Fibroblast of gingiva (primary cell): ENCODE results near the gene CHST12.
"Not testable (repeated sequence)": the region's sequence is repeated elsewhere in the genome, so short reads cannot be mapped to it uniquely, and the experiment has no call there.

ENCODE experiments used
- DNase-seq: peaks from one replicate; pipeline ENCODE4 v3.0.0-alpha.2; 2011; ENCODE audit warnings: low read depth

The CHST12 gene

DNA sequence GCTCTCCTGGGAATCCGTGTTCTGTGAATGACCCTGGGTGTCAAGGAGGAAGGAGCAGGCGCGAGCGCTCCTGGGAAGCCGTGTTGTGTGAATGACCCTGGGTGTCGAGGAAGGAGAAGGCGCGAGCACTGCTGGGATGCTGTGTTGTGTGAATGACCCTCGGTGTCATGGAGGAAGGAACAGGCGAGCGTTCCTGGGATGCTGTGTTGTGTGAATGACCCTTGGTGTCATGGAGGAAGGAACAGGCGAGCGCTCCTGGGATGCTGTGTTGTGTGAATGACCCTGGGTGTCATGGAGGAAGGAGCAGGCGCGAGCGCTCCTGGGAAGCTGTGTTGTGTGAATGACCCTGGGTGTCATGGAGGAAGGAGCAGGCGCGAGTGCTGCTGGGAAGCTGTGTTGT is 25.3 kb upstream of the CHST12 start:
- not testable (repeated sequence) for DNase-seq

DNA sequence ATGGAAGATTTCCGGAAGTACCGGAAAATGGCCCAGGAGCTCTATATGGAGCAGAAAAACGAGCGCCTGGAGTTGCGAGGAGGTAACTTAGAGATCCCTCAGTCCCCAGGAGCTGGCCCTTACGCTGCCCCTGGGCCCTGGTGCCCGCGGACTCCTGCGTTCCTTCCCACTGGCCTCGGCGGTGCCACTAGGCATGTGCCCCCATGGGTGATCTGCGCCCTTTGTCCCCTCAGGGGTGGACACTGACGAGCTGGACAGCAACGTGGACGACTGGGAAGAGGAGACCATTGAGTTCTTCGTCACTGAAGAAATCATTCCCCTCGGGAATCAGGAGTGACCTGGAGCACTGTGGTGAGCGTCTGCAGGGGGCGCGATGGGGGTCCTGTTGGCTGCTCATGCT is 24.2 kb upstream of the CHST12 start:
- no peak for DNase-seq

DNA sequence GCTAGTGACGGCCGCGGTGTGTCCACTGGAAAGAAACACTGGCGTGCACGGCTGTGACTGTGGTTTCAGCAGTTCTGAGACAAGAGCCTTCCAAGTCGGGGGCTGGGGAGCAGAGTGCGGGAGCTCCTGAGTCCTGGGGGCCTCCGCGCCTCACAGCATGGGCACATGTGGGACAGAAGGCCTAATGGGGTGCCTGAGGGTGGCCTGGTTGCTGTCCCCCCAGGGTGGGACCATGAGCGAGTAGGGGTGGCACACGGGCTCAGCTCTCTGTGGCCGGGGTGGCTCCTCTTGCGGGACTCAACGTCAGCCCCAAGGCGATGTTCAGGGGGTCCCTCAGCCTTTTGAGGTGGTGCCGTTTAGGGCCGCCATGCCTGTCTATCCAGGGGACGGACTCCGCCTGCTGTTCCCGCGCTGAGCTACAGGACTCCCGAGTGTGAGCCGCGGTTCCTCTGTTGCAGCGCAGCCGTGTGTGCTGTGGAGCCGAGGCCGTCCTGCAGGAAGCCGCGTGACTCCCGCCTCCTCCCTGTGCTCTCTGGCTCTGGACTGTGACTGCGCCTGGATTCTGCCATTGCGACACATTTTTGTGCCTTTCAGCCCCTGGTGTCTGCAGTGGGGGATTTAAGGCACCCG is 23.5 kb upstream of the CHST12 start:
- DNase-seq, result no peak

DNA sequence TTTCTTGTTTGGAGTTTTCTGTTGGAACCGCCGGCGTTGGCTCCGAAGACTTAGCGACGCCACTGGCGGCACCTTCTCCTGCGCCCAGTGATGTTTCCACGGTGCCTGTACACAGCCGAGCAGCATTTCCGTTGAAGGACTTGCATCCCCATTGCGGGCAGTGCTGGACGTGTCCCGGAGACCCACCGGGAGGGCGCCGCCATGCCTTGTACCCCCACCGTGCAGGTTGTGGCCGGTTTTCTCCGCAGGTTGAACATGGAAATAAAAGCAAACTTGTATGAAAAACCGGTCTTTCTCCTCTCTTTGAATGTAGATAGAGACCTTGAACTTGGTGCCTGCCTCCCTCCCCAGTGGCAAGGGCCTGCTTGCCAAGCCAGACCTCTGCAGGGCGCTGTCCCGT is 22.9 kb upstream of the CHST12 start:
- no peak for DNase-seq

GRCh38 chr7:2381227-2381626 is 22.2 kb upstream of the CHST12 start:
- no peak for DNase-seq

DNA sequence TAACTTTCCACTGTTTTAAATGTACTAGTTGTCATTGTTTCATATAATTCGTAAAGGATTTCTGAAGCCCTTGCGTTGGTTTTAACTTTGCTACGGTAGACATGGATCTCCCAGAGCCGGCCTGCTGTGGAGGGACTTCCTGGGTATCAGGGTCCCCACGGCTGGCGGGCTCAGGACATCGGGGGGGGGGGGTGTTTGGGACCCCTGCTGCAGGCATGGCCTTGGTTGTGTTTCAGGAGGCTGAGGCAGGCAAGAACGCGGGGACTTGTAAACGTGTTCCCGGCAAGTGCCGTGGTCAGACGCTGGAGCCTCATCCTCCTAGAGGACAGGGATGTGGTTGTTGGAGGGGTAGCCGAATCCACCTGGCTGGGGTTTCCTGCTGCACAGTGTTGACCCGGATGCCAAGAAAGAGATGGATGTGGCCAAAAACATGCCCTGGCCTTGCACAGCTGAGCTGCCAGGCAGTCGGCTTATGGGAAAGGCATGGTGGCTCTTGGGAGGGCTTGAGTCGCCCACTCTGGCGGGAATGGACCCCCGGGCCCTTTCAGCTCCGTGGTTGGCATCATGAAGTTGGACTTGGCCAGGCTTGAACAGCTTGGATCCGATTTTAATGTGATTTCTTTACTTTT is 21.4 kb upstream of the CHST12 start:
- DNase-seq, result no peak

DNA sequence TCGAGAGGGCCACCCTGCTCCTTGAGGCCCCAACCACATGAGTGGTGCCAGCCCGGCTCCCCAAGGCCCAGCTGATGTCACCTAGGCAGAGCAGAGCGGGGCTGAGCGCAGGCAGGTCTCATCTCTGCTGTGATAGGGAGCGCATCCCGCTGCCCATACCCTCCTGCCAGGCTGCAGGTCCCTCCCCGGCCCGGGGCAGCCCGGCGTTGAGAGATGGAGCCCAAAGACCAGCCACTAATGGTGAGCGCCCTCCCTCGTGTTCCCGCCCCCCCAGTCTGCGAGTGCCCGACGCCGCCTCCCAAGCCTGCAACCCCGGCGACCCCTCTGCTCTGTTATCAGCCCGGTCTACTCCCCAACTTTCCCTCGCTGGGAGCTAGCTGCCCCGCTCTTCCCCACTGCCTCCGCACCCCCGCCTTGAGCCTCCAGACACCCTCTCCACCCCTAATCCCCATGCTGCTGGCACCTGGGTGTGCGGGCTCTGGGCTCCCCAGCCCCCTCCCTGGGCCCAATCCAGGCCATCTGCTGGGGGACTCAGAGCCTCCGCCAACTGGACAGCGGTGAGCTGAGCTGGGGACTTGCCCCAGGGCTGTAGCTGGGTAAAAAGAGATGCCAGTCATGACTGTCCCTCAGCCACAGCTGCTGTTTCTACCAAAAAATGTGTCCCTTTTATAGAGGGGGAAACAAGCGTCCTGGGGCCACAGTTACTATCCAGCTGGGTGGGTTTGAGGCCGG is 19.7 kb upstream of the CHST12 start:
- DNase-seq, result no peak

GRCh38 chr7:2384354-2385243 is 18.8 kb upstream of the CHST12 start:
- DNase-seq, result no peak

- DNase-seq, result not testable (repeated sequence)
These were observed 17.3 kb upstream of the CHST12 start for GRCh38 chr7:2386122-2386521.

DNA sequence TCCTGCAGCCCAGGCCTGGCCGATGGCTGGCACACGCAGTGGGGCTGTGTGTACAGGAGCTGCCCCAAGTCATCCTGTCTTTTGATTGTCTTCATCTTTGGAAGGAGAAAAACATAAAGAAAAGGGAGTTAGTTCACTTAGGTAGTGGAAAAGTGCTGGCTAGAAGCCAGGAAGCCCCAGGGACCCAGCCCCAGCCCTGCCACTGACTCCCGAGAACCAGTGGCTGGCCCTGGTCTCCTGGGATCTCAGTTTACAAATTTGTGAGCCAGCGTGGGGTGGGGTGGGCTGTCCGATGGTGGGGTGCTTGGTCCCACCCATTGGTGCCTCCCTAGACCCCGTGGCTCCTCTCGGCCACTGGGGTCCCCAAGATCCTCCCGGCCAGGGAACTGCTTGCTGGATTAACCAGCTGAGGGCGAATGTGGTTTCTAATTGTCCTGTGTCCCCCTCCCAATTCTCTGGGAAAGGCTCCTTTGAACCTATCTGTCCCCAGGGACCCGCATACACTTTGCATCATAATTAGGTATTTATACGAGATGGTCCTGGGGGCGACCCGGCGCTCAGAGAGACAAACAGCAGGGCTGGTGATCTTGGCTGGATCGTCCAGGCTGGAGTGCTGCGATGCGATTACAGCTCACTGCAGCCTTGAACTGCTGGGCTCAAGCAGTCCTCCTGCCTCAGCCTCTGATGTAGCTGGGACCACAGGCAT is 16.3 kb upstream of the CHST12 start:
- DNase-seq, result no peak

DNA sequence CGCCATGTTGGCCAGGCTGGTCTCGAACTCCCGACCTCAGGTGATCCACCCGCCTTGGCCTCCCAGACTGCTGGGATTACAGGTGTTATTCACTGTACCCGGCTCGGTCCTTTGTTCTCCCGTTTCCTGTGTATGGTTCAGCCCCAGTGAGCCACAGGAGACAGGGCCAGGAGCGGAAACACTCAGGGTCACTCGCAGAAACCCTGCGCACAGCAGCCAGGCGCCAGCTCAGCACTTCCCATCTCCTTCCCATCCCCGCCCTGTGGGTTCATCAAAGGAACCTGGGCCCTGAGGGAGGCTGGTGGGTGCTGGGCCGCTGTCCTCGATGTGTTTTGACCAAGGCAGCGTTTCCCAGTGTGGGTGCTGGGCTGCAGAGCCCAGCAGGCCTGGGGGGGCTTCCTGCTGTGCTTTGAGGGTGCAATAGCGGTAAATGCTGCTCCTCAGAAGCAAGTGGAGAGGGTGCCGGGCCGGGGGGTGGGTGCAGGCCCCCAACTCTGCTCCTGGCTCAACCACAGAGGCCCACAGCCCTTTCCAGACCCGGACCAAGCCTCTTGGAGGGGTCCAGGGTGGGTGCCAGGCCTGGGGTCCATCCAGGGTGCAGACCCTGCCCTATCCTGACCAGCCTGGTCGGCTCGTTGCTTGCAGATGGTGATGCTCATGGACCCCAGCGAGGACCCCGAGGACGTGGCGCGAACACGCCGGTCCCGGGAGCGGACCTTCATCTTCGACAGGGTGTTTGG is 15.3 kb upstream of the CHST12 start:
- DNase-seq, result no peak

GRCh38 chr7:2388637-2388954 is 14.8 kb upstream of the CHST12 start:
- DNase-seq, result no peak

GRCh38 chr7:2390020-2390816 is 13.2 kb upstream of the CHST12 start:
- not testable (repeated sequence) for DNase-seq

DNA sequence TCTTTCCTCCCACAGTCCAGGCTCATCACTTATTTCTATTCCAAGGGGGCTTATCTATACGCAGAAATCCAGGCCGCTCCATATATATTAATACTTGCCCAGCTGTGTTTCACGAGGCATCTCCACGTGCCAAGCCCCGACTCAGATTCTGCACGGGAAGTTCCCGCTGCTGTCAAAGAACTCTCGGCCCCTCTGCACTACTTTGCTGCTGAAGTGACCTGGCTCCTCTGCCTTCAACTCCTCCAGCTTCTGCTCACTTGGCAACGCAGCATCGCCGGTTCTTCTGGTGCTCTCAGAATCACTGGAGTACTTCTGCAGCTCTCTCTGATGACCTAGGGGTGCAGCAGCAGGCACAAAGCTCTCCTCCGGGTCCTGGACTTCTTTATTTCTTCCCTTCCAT is 9.7 kb upstream of the CHST12 start:
- no peak for DNase-seq

DNA sequence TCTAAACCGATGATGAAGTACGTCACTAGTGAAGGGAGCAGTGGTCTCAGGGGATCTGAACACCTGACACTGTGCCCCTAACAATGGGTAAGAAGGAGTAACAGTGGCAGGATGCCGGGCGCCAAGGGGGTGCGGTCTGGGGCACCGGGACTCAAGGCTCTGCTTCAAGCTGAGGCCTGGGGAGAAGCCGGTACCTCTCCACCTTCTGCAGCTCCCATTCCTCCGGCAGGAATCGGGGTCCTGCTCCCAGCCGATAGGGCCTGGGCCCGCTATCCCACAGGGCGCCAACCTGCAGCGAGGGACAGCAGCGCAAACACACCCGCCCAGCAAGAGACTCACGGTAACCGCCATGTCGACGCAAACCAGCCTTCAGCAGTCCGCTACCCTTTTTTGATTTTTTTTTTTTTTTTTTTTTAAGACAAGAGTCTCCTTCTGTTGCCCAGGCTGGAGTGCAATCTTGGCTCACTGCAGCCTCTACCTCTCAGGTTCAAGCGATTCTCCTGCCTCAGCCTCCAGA is 8.8 kb upstream of the CHST12 start:
- no peak for DNase-seq

- DNase-seq, result no peak
These were observed 4.9 kb upstream of the CHST12 start for GRCh38 chr7:2398506-2398905.

GRCh38 chr7:2399848-2400587 is 3.4 kb upstream of the CHST12 start:
- DNase-seq, result peak; percentile 92

- DNase-seq, result no peak
These were observed 761 bp upstream of the CHST12 start for GRCh38 chr7:2402687-2403013.
